HCT116 (cell line): ENCODE measurements around the gene CAPZA3. TPM values are rescaled to one million over a fixed set of nuclear protein-coding genes. Genes with fewer than 3 reads are reported as not detected.

Experiments
- ATAC-seq: fragments of 200-7000 bp; cut with Tn5 transposase; 2 replicates; pipeline ENCODE4 v1.9.1; 2020; ENCODE audit warnings: mild to moderate bottlenecking, moderate library complexity
- BruUV-seq: library from RNA; stranded (reverse); fragments of 400-500 nt; replicated peaks from 2 replicates; lab custom pipeline; 2021; lab: Mats Ljungman, UMichigan
- CTCF ChIA-PET: fragments of 300-600 bp; sonication (Branson Sonifier 250); formaldehyde crosslinking; loops from one replicate; lab custom pipeline; 2021; ENCODE audit warnings: antibody characterized with exemption; lab: Charles Lee
- POLR2A ChIA-PET: fragments of 300-600, 350-600 bp; sonication (Branson Sonifier 250); formaldehyde crosslinking; loops from one replicate; lab custom pipeline; 2021; ENCODE audit warnings: antibody characterized with exemption; lab: Charles Lee
- RAD21 ChIA-PET, 2 experiments: fragments of 300-600 bp; sonication (Branson Sonifier 250); formaldehyde crosslinking; loops; one replicate each; lab custom pipeline; 2023; ENCODE audit warnings: low total read pairs in 2 of 2; ENCODE audit not compliant: uncharacterized antibody in 2 of 2, unreplicated experiment in 2 of 2, low non-redundant PET in 1 of 2; lab: Charles Lee
- DNase-seq: peaks from one replicate; pipeline ENCODE4 v3.0.0-alpha.2; 2010; ENCODE audit warnings: low read depth, low spot score
- H2AFZ ChIP-seq: fragments of 200-600 bp; shearing (Covaris generic), sonication (generic); 2 replicates; pipeline ENCODE4 v1.6.1; 2017; ENCODE audit warnings: low read depth, mixed run types, mixed read lengths, antibody characterized with exemption, low read length; ENCODE audit not compliant: poor library complexity, severe bottlenecking
- H3K27ac ChIP-seq: 2 replicates; pipeline ENCODE4 v1.5.1; 2012; ENCODE audit warnings: low read depth, low read length
- H3K27me3 ChIP-seq: fragments of 200-600 bp; sonication (generic); 2 replicates; pipeline ENCODE4 v1.6.1; 2016; ENCODE audit warnings: mixed run types, low read length, mixed read lengths; ENCODE audit not compliant: insufficient read depth
- H3K36me3 ChIP-seq, 2 experiments: fragments of 200-500 bp in 1 of 2; fragments of 200-600 bp in 1 of 2; sonication (Bioruptor generic) in 1 of 2; sonication (generic) in 1 of 2; 2 replicates each; pipeline versions ENCODE4 v1.5.1 to v1.6.1; 2014 to 2016; ENCODE audit warnings: low read length in 2 of 2, inconsistent platforms in 1 of 2, mixed read lengths in 1 of 2, mixed run types in 1 of 2; ENCODE audit not compliant: insufficient read depth in 2 of 2, control insufficient read depth in 1 of 2
- H3K4me1 ChIP-seq, 2 experiments: fragments of 200-600 bp in 1 of 2; sonication (generic) in 1 of 2; 2 replicates each; pipeline versions ENCODE4 v1.5.1 to v1.6.1; 2012 to 2017; ENCODE audit warnings: low read length in 2 of 2, inconsistent platforms in 1 of 2, mild to moderate bottlenecking in 1 of 2, mixed read lengths in 1 of 2, mixed run types in 1 of 2, moderate library complexity in 1 of 2; ENCODE audit not compliant: insufficient read depth in 2 of 2, control insufficient read depth in 1 of 2
- H3K4me2 ChIP-seq: fragments of 200-600 bp; sonication (generic); 2 replicates; pipeline ENCODE4 v1.6.1; 2017; ENCODE audit warnings: mixed run types, low read length, mixed read lengths
- H3K4me3 ChIP-seq, 2 experiments: fragments of 200-600 bp in 1 of 2; sonication (generic) in 1 of 2; replicated peaks in 1 of 2; 2 replicates each; pipeline ENCODE4 v1.5.1; 2011 to 2016; ENCODE audit warnings: low read length in 2 of 2, control low read depth in 1 of 2, low read depth in 1 of 2, mild to moderate bottlenecking in 1 of 2, mixed read lengths in 1 of 2, mixed run types in 1 of 2
- H3K79me2 ChIP-seq: fragments of 200-600 bp; sonication (generic); 2 replicates; pipeline ENCODE4 v1.6.1; 2017; ENCODE audit warnings: mild to moderate bottlenecking, mixed run types, low read length, moderate library complexity, mixed read lengths; ENCODE audit not compliant: insufficient read depth
- H3K9ac ChIP-seq: fragments of 200-600 bp; sonication (generic); 2 replicates; pipeline ENCODE4 v1.6.1; 2016; ENCODE audit warnings: low read length, mixed read lengths
- H3K9me2 ChIP-seq: fragments of 200-600 bp; sonication (generic), shearing (Covaris generic); 2 replicates; pipeline ENCODE4 v1.6.1; 2017; ENCODE audit warnings: mixed run types, mild to moderate bottlenecking, moderate library complexity; ENCODE audit not compliant: insufficient read depth
- H3K9me3 ChIP-seq, 2 experiments: fragments of 200-500 bp in 1 of 2; fragments of 200-600 bp in 1 of 2; sonication (Bioruptor generic) in 1 of 2; sonication (generic) in 1 of 2; 2 replicates each; pipeline ENCODE4 v1.6.1; 2014 to 2017; ENCODE audit warnings: low read length in 2 of 2, mixed read lengths in 2 of 2, inconsistent platforms in 1 of 2, low read depth in 1 of 2, mild to moderate bottlenecking in 1 of 2, mixed run types in 1 of 2, moderate library complexity in 1 of 2; ENCODE audit not compliant: control insufficient read depth in 1 of 2, insufficient read depth in 1 of 2
- H4K20me1 ChIP-seq: fragments of 200-600 bp; sonication (generic), shearing (Covaris generic); 2 replicates; pipeline ENCODE4 v1.6.1; 2017; ENCODE audit warnings: mixed run types, mild to moderate bottlenecking, moderate library complexity; ENCODE audit not compliant: insufficient read depth
- ATF3 ChIP-seq: IDR thresholded peaks from 2 replicates; pipeline ENCODE4 v1.6.1; 2012
- CBX3 ChIP-seq: IDR thresholded peaks from 2 replicates; pipeline ENCODE4 v1.6.1; 2012; ENCODE audit warnings: low read depth
- CEBPB ChIP-seq: IDR thresholded peaks from 2 replicates; pipeline ENCODE4 v1.6.1; 2012; ENCODE audit warnings: low read depth
- CTCF ChIP-seq, 3 experiments: fragments of 200-600 bp in 1 of 3; sonication (generic) in 1 of 3; IDR thresholded peaks in 2 of 3; conservative IDR thresholded peaks in 1 of 3; 2 replicates each; pipeline ENCODE4 v1.5.1; 2012 to 2017; ENCODE audit warnings: low read depth in 2 of 3, low read length in 2 of 3, antibody characterized with exemption in 1 of 3, borderline replicate concordance in 1 of 3, control low read depth in 1 of 3, mild to moderate bottlenecking in 1 of 3, mixed read lengths in 1 of 3, mixed run types in 1 of 3, moderate library complexity in 1 of 3; ENCODE audit not compliant: insufficient read depth in 1 of 3
- EGR1 ChIP-seq: IDR thresholded peaks from 2 replicates; pipeline ENCODE4 v1.6.1; 2012; ENCODE audit warnings: low read depth
- ELF1 ChIP-seq: IDR thresholded peaks from 2 replicates; pipeline ENCODE4 v1.6.1; 2012; ENCODE audit warnings: low read depth, borderline replicate concordance
- EZH2 ChIP-seq: fragments of 200-600 bp; sonication (generic); IDR thresholded peaks from 2 replicates; pipeline ENCODE4 v1.6.1; 2017; ENCODE audit warnings: antibody characterized with exemption, mixed run types
- EZH2phosphoT487 ChIP-seq: fragments of 200-600 bp; IDR thresholded peaks from 2 replicates; pipeline ENCODE4 v1.6.1; 2018; ENCODE audit warnings: antibody characterized with exemption, borderline replicate concordance
- FOSL1 ChIP-seq: IDR thresholded peaks from 2 replicates; pipeline ENCODE4 v1.6.1; 2012; ENCODE audit warnings: low read depth
- MAX ChIP-seq: IDR thresholded peaks from 2 replicates; pipeline ENCODE4 v1.6.1; 2012
- POLR2A ChIP-seq: IDR thresholded peaks from 2 replicates; pipeline ENCODE4 v1.7.0; 2011; ENCODE audit warnings: borderline replicate concordance; ENCODE audit not compliant: insufficient read depth, insufficient read length; ENCODE audit errors: extremely low read depth
- POLR2AphosphoS5 ChIP-seq: IDR thresholded peaks from 2 replicates; pipeline ENCODE4 v1.6.1; 2011; ENCODE audit warnings: mild to moderate bottlenecking, low read depth, low read length, moderate library complexity
- REST ChIP-seq: IDR thresholded peaks from 2 replicates; pipeline ENCODE4 v1.6.1; 2012; ENCODE audit warnings: low read depth
- SIN3A ChIP-seq: IDR thresholded peaks from 2 replicates; pipeline ENCODE4 v1.6.1; 2012; ENCODE audit warnings: low read depth
- SP1 ChIP-seq: IDR thresholded peaks from 2 replicates; pipeline ENCODE4 v1.6.1; 2012; ENCODE audit warnings: low read depth
- SRF ChIP-seq: IDR thresholded peaks from 2 replicates; pipeline ENCODE4 v1.6.1; 2012; ENCODE audit warnings: low read depth
- TCF7L2 ChIP-seq: IDR thresholded peaks from 2 replicates; pipeline ENCODE4 v1.7.0; 2011; ENCODE audit warnings: borderline replicate concordance, inconsistent platforms; ENCODE audit not compliant: insufficient read depth, insufficient read length; ENCODE audit errors: extremely low read depth
- YY1 ChIP-seq: IDR thresholded peaks from 2 replicates; pipeline ENCODE4 v1.6.1; 2011; ENCODE audit warnings: low read length, low read depth, moderate library complexity, mild to moderate bottlenecking; ENCODE audit not compliant: insufficient replicate concordance; ENCODE audit errors: extremely low read depth
- ZBTB33 ChIP-seq: IDR thresholded peaks from 2 replicates; pipeline ENCODE4 v1.6.1; 2011; ENCODE audit warnings: mild to moderate bottlenecking, low read length, moderate library complexity; ENCODE audit not compliant: insufficient replicate concordance; ENCODE audit errors: extremely low read depth
- ZFX ChIP-seq: fragments of 450-650 bp; IDR thresholded peaks from 2 replicates; pipeline ENCODE4 v1.6.1; 2017
- ZNF274 ChIP-seq: fragments of 200-500 bp; sonication (Bioruptor generic); IDR thresholded peaks from 2 replicates; pipeline ENCODE4 v1.6.1; 2014; ENCODE audit warnings: mild to moderate bottlenecking, low read depth, low read length, inconsistent platforms
- intact Hi-C: fragments of 100-400 bp; cut with micrococcal nuclease; formaldehyde crosslinking; loops from 2 replicates; pipeline ENCODE4 v1.10.0; 2022
- total RNA-seq: library from RNA; stranded (reverse); gene quantifications from one replicate; pipeline ENCODE4 v1.2.1, GENCODE V29; 2021; ENCODE audit not compliant: unreplicated experiment

The CAPZA3 gene
- total RNA-seq, 1 experiment from 2014 or later = not detected

- H3K9ac ChIP-seq = no peak overlapping the region
- ATAC-seq (peak; percentile 87), DNase-seq (peak; percentile 79)
- H3K4me1 ChIP-seq = peaks cover 0 to 16% of the 10 kb centered on the region in 2 experiments; a peak in 2 of 4 replicates
- H3K36me3 ChIP-seq = no peaks in the 10 kb centered on the region
- peak overlapping the region; percentile 51 for H3K4me2 ChIP-seq
- no peak overlapping the region for H3K27ac ChIP-seq
- H3K27me3 ChIP-seq = no peaks in the 10 kb centered on the region
- intact Hi-C loops = no loop called here
- ChIA-PET POLR2A (interaction anchor here (1.0 kb wide), 1 partner anchor 12 kb away, joined by 3 read pairs; no protein-coding TSS in a partner anchor), RAD21 (no interaction called here), CTCF (no interaction called here)
- H3K4me3 ChIP-seq = peak overlapping the region in 1 of 2 experiments; percentile 15; a peak in 1 of 4 replicates
- no peaks in the 10 kb centered on the region for H3K9me3 ChIP-seq
- H3K9me2 ChIP-seq = no peaks in the 10 kb centered on the region
- no TSS peak for BruUV-seq
- H4K20me1 ChIP-seq = no peaks in the 10 kb centered on the region
- no peak overlapping the region for H2AFZ ChIP-seq
- H3K79me2 ChIP-seq = no peaks in the 10 kb centered on the region
- peak; percentile 84 for TF ChIP-seq FOSL1
- peak; percentile 71 for TF ChIP-seq MAX
- peak; percentile 68 for TF ChIP-seq ATF3
- TF ChIP-seq SRF = 0 out of 2 replicates have a peak, but pooled peaks have one; percentile 33
- no peak for TF ChIP-seq EZH2
- TF ChIP-seq ELF1 = no peak
- no peak for TF ChIP-seq CTCF (IDR thresholded peaks at IDR 0.05 in 2 of 3, conservative IDR thresholded peaks at IDR 0.05 in 1 of 3; ENCODE audit: borderline replicate concordance in 1 of 3, insufficient read depth in 1 of 3, low read depth in 2 of 3, low read length in 2 of 3)
- TF ChIP-seq EZH2phosphoT487 = no peak
- no peak for TF ChIP-seq ZBTB33
- peak; percentile 90 for TF ChIP-seq CBX3
- no peak for TF ChIP-seq YY1
- peak; percentile 45 for TF ChIP-seq TCF7L2
- TF ChIP-seq ZFX = no peak
- TF ChIP-seq CEBPB = peak; percentile 86
- no peak for TF ChIP-seq SIN3A
- peak; percentile 72 for TF ChIP-seq SP1
- TF ChIP-seq REST = no peak
- TF ChIP-seq POLR2AphosphoS5 = no peak
- no peak for TF ChIP-seq EGR1
- no peak for TF ChIP-seq POLR2A
- TF ChIP-seq ZNF274 = no peak
These were observed 47.3 kb upstream of the CAPZA3 start for GRCh38 chr12:18690653-18691052.
